H1 (cell line): ENCODE data around the gene CHMP6. TPM values are rescaled to one million over a fixed set of nuclear protein-coding genes. Genes with fewer than 3 reads are reported as not detected.

Experiments used
- PHF8 ChIP-seq: fragments of 200-600 bp; sonication (generic); conservative IDR thresholded peaks from 2 replicates; pipeline ENCODE4 v1.7.1; 2012; ENCODE audit warnings: low read depth, mild to moderate bottlenecking, inconsistent platforms, low read length, moderate library complexity
- SP1 ChIP-seq: IDR thresholded peaks from 2 replicates; pipeline ENCODE4 v1.6.1; 2011; ENCODE audit warnings: low read depth, low read length
- SRF ChIP-seq: IDR thresholded peaks from 2 replicates; pipeline ENCODE4 v1.6.1; 2011; ENCODE audit warnings: mild to moderate bottlenecking, low read depth, low read length, moderate library complexity
- SUZ12 ChIP-seq: fragments of 200-600 bp; sonication (generic); IDR thresholded peaks from 2 replicates; pipeline ENCODE4 v1.6.1; 2012; ENCODE audit warnings: mild to moderate bottlenecking, inconsistent platforms, low read length, moderate library complexity, mixed read lengths
- polyA plus RNA-seq, 7 experiments: library from polyadenylated mRNA; depleted of rRNA in 3 of 7; stranded (reverse) in 5 of 7; unstranded in 2 of 7; fragments of >200 nt in 5 of 7; fragments of 200-250 nt in 2 of 7; gene quantifications; 1 replicate in 5 of 7; 2 replicates in 1 of 7; 4 replicates in 1 of 7; pipeline versions ENCODE4 v1.2.1 to v1.2.3, GENCODE V29; 2011 to 2013; ENCODE audit warnings: missing spikeins in 2 of 7, mixed read lengths in 2 of 7
- total RNA-seq: library from RNA; stranded (reverse); fragmentation: NEBNext Ultra II Directional; extraction: Animal tissue kit (Norgen Biotek cat#: 25700); gene quantifications from 2 replicates; pipeline ENCODE4 v1.2.1, GENCODE V29; 2021
- TF ChIP-seq, protein P1 (sequence below): fragments of 300-600 bp; sonication (generic); IDR thresholded peaks from 2 replicates; pipeline ENCODE4 v1.7.1; 2012; ENCODE audit warnings: low read length, moderate library complexity, mild to moderate bottlenecking, inconsistent platforms; ENCODE audit not compliant: insufficient replicate concordance
- TF ChIP-seq, protein P2 (sequence below), 3 experiments: IDR thresholded peaks; 1 replicate in 2 of 3; 2 replicates in 1 of 3; pipeline versions ENCODE4 v1.5.1 to v1.6.1; 2011; ENCODE audit warnings: low read length in 3 of 3, mild to moderate bottlenecking in 3 of 3, inconsistent platforms in 2 of 3, low read depth in 1 of 3, moderate library complexity in 1 of 3; ENCODE audit not compliant: insufficient read depth in 1 of 3; ENCODE audit errors: control extremely low read depth in 1 of 3

CHMP6 gene
- total and polyA plus RNA-seq, 2 of the 8 experiments (the other 6 are each of a cell fraction or from before 2014, with no cell fraction given), result 15.7 to 24.3 TPM

GRCh38 chr17:81037798-81038733 lies 46.4 kb downstream of the CHMP6 start (continued):
- TF ChIP-seq, protein P1, sequence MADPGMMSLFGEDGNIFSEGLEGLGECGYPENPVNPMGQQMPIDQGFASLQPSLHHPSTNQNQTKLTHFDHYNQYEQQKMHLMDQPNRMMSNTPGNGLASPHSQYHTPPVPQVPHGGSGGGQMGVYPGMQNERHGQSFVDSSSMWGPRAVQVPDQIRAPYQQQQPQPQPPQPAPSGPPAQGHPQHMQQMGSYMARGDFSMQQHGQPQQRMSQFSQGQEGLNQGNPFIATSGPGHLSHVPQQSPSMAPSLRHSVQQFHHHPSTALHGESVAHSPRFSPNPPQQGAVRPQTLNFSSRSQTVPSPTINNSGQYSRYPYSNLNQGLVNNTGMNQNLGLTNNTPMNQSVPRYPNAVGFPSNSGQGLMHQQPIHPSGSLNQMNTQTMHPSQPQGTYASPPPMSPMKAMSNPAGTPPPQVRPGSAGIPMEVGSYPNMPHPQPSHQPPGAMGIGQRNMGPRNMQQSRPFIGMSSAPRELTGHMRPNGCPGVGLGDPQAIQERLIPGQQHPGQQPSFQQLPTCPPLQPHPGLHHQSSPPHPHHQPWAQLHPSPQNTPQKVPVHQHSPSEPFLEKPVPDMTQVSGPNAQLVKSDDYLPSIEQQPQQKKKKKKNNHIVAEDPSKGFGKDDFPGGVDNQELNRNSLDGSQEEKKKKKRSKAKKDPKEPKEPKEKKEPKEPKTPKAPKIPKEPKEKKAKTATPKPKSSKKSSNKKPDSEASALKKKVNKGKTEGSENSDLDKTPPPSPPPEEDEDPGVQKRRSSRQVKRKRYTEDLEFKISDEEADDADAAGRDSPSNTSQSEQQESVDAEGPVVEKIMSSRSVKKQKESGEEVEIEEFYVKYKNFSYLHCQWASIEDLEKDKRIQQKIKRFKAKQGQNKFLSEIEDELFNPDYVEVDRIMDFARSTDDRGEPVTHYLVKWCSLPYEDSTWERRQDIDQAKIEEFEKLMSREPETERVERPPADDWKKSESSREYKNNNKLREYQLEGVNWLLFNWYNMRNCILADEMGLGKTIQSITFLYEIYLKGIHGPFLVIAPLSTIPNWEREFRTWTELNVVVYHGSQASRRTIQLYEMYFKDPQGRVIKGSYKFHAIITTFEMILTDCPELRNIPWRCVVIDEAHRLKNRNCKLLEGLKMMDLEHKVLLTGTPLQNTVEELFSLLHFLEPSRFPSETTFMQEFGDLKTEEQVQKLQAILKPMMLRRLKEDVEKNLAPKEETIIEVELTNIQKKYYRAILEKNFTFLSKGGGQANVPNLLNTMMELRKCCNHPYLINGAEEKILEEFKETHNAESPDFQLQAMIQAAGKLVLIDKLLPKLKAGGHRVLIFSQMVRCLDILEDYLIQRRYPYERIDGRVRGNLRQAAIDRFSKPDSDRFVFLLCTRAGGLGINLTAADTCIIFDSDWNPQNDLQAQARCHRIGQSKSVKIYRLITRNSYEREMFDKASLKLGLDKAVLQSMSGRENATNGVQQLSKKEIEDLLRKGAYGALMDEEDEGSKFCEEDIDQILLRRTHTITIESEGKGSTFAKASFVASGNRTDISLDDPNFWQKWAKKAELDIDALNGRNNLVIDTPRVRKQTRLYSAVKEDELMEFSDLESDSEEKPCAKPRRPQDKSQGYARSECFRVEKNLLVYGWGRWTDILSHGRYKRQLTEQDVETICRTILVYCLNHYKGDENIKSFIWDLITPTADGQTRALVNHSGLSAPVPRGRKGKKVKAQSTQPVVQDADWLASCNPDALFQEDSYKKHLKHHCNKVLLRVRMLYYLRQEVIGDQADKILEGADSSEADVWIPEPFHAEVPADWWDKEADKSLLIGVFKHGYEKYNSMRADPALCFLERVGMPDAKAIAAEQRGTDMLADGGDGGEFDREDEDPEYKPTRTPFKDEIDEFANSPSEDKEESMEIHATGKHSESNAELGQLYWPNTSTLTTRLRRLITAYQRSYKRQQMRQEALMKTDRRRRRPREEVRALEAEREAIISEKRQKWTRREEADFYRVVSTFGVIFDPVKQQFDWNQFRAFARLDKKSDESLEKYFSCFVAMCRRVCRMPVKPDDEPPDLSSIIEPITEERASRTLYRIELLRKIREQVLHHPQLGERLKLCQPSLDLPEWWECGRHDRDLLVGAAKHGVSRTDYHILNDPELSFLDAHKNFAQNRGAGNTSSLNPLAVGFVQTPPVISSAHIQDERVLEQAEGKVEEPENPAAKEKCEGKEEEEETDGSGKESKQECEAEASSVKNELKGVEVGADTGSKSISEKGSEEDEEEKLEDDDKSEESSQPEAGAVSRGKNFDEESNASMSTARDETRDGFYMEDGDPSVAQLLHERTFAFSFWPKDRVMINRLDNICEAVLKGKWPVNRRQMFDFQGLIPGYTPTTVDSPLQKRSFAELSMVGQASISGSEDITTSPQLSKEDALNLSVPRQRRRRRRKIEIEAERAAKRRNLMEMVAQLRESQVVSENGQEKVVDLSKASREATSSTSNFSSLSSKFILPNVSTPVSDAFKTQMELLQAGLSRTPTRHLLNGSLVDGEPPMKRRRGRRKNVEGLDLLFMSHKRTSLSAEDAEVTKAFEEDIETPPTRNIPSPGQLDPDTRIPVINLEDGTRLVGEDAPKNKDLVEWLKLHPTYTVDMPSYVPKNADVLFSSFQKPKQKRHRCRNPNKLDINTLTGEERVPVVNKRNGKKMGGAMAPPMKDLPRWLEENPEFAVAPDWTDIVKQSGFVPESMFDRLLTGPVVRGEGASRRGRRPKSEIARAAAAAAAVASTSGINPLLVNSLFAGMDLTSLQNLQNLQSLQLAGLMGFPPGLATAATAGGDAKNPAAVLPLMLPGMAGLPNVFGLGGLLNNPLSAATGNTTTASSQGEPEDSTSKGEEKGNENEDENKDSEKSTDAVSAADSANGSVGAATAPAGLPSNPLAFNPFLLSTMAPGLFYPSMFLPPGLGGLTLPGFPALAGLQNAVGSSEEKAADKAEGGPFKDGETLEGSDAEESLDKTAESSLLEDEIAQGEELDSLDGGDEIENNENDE, result no peak
- TF ChIP-seq, protein P2, sequence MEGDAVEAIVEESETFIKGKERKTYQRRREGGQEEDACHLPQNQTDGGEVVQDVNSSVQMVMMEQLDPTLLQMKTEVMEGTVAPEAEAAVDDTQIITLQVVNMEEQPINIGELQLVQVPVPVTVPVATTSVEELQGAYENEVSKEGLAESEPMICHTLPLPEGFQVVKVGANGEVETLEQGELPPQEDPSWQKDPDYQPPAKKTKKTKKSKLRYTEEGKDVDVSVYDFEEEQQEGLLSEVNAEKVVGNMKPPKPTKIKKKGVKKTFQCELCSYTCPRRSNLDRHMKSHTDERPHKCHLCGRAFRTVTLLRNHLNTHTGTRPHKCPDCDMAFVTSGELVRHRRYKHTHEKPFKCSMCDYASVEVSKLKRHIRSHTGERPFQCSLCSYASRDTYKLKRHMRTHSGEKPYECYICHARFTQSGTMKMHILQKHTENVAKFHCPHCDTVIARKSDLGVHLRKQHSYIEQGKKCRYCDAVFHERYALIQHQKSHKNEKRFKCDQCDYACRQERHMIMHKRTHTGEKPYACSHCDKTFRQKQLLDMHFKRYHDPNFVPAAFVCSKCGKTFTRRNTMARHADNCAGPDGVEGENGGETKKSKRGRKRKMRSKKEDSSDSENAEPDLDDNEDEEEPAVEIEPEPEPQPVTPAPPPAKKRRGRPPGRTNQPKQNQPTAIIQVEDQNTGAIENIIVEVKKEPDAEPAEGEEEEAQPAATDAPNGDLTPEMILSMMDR (IDR thresholded peaks at IDR 0.05; ENCODE audit: control extremely low read depth in 1 of 3, insufficient read depth in 1 of 3, low read depth in 1 of 3, low read length in 3 of 3), result peak in 2 of 3 experiments; percentile 23 to 31; a peak in 2 of 4 replicates
- TF ChIP-seq SUZ12 (no peak), SRF (no peak), PHF8 (no peak), SP1 (no peak)
